NCI-H187 (cell line): ENCODE measurements around the gene RPUSD3.

Experiments
- DNase-seq, 2 experiments: peaks; one replicate each; lab custom pipeline; 2025; lab: John Stamatoyannopoulos, UW

The RPUSD3 gene

GRCh38 chr3:9833078-9833477 lies 10.7 kb downstream of the RPUSD3 start:
- DNase-seq: no peak

DNA sequence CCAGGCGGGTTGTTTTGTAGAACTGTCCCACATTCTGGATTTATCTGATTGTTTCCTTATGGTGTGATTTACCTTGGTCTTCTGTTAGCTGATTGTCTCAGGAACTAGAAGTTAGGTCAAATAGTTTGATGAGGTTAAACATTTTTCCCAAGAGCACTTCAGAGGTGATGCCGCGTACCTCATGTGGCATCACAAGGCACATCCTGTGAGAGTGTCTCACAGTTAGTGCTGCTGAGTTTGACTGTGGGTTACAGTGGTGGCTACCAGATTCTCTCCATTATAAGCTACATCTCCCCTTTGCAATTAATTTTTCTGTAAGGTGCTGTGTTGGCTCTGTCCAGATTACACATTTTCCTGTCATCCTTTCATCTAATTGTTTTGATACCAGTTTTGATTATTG lies 12.6 kb downstream of the RPUSD3 start:
- no peak for DNase-seq

- no peak for DNase-seq
Measured at GRCh38 chr3:9828801-9829755, 14.7 kb downstream of the RPUSD3 start.

GRCh38 chr3:9826815-9827573 lies 16.8 kb downstream of the RPUSD3 start:
- no peak for DNase-seq

DNA sequence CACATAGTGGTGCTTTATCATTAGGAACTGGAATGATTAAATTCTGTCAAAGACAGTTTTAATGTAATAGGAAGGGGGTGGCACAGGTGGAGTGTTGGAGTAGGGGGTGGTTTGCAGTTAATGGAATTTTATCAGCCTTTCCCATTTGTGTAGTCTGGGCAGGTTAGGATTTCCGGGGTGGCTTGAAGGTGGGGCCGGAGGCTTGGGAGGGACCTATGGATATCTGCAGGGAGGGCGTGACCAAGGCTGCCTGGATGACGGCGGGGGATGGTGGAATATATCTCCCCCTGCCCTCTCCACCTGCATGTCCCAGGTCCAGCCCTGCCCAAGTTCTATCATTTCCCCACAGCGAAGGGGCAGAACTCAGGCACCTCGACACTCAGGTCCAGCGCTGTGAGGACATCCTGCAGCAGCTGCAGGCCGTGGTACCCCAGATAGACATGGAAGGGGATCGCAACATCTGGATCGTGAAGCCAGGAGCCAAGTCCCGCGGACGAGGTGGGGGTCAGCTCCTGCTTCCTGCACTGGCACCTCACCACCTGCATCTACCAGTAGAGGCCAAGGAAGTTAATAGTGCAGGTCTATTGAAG lies 18.3 kb downstream of the RPUSD3 start:
- no peak for DNase-seq

DNA sequence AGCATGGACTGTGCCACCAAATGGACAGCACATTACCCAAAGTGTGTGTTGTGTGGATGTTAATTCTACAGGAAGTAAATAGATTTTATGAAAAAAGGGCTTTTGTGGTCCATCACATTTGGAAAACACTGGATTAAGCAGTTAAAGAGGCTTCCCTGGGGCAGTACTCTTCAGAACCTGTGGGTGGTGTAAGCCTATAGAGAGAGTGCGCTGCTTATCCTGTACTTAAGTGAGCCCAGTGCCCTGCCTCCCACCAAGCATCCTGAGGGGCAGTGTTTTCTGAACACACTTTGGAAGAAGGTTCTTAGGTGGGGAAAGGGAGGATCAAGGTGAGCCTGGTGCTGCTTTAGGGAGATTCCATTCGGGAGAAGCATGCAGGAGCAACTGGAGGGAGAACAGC lies 22.9 kb downstream of the RPUSD3 start:
- DNase-seq: no peak

DNA sequence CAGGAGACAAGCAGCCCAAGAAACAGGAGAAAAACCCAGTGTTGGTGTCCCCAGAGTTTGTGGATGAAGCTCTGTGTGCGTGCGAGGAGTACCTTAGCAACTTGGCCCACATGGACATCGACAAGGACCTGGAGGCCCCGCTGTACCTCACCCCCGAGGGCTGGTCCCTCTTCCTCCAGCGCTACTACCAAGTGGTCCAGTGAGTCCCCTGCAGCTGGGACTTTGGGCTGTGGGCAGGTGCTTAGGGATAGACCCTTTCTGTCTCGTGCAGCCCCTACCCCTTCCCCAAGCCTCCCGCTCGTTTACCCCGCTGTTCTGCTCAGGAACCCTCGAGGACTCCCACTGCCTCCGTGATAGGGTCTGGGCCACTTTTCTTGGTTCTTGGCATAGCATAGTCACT lies 23.3 kb downstream of the RPUSD3 start:
- no peak for DNase-seq

DNA sequence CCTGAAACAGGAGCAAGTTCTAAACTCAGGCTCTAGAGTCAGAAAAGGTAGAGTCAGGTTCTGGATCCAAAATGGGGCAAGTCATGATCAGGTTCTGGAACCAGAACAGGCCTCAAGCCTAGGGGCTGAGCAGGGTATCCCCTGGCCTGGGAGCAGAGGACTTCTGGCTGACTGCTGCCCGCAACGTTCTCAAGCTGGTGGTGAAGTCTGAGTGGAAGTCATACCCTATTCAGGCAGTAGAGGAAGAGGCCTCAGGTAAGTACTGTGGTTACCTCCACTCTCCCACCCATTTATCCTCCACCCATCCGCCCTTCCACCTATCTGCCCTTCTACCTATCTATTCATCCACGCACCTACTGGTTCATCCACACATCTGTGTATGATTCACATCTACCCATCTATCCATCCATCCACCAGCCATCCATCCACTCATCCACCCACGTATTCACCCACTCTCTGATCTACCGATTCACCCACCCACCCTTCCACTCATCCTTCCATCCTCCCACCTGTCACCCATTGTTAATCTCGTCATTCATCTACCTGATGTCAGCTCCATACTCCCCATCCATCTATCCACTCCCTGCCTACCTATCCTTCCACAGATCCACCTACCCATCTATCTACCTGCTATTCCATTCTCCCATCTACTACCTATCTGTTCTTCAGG lies 25.0 kb downstream of the RPUSD3 start:
- DNase-seq: no peak

DNA sequence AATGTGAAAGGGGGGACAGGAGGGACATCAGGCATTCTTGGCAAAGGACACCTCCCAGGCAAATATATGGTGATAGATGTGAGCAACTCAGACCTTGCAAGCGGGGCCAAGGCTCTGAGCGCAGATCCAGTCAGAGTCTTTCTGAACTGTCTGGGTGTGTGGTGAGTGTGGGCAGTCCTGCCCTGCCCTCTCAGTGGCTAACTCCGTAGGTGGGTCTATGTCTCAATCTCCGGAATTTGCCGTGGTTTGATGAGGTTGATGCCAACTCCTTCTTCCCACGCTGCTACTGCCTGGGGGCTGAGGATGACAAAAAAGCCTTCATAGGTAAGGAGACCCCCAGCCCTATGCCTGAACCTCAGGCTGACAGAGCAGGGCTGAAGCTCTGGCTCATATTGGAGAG lies 26.4 kb downstream of the RPUSD3 start:
- DNase-seq: no peak

DNA sequence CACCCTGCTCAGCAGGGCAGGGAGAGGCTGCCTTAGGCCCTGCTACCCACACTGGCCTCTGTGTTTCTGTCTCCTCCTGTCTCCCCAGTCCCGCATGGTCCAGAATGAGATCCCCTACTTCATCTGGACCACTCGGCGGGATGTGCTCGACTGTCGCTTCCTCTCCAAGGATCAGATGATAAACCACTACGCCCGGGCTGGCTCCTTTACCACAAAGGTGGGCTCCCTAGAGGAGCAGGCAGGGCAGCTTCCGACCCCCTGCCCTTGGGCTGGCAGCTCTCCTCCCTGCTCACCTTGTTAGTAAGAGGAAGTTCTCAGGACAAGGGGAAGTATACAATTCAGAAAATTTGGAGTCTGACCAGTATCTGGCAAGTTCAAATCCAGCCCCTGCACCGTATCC lies 27.8 kb downstream of the RPUSD3 start:
- DNase-seq: no peak

DNA sequence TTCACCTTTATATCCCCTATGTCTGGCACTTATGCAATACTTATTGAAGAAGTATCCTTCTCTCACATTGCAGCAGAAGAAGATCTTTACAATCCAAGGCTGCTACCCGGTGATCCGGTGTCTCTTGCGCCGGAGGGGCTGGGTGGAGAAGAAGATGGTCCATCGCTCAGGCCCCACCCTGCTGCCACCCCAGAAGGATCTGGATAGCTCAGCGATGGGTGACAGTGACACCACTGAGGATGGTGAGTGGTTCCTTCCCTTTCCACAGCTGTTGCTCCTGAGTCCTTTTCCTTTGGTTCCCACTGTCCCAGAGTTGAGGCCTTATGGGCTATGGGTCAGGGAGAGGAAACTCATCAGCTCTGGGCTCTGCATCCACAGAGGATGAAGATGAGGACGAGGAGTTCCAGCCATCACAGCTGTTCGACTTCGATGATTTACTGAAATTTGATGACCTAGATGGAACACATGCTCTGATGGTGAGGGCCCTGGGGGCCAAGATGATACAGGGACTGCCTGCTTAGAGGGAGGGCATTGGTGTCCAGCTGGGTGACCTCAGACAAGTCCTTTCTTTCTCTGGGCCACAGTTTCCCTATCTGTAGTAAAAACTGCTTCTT lies 30.8 kb downstream of the RPUSD3 start:
- no peak for DNase-seq

GRCh38 chr3:9810846-9811245 lies 33.0 kb downstream of the RPUSD3 start:
- DNase-seq: no peak

- DNase-seq: no peak
Measured at GRCh38 chr3:9810433-9810770, 33.4 kb downstream of the RPUSD3 start.

GRCh38 chr3:9809615-9810432 lies 34.0 kb downstream of the RPUSD3 start, which contains the start of gene TTLL3:
Gene TTLL3, plus strand, starts transcription at chr3:9810262. Its CDS starts 400 bp downstream, at chr3:9810662.
- DNase-seq: no peak

DNA sequence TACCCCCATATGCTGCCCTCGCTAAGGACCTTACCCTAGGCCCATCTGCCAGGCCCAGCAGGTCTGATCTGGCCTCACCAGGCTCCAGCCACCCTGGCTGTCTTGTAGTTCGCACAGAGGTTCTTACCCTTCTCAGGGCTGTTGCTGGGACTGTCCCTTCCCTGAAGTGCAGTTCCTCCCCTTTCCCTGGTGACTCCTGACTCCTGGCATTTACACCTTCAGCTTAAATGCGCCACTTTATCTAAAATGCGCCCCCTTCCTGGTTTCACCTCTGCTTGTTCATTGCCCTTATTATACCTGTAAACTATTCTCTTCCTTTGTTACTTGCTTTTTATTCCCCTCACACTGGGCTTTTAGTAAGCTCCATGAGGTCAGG lies 34.6 kb downstream of the RPUSD3 start:
- DNase-seq: no peak

DNA sequence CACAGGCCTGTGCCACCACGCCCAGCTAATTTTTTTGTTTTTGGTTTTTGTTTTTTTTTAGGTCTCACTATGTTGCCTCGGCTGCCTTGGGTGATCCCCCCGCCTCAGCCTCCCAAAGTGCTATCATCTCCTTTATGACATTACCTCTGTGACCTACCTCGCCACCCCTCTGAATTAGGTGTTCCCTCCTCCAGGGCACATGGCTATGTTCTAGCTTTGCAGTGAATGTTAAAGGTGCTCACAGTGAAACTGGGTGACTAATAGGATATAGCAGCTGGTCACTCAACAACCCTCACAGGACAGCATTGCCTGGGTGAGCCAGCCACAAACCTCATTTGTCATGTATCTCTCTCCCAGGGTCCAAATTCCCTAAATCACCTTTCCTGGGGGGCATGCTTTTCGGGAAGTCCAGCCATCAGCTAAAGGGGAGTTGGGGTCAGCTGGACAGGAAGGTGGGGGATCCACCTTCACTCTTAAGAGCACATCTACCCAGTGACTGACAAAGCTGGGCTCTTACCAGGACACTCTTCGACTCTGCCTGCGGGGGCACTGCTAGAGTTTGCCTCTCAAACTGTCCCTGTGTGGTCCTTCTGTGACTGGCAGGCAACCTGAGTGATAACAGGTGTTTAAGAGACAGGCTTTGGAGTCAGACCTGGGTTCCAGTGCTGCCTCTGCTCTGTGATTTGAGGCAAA lies 35.3 kb downstream of the RPUSD3 start:
- DNase-seq: no peak

GRCh38 chr3:9807981-9808344 lies 35.8 kb downstream of the RPUSD3 start:
- DNase-seq: no peak

DNA sequence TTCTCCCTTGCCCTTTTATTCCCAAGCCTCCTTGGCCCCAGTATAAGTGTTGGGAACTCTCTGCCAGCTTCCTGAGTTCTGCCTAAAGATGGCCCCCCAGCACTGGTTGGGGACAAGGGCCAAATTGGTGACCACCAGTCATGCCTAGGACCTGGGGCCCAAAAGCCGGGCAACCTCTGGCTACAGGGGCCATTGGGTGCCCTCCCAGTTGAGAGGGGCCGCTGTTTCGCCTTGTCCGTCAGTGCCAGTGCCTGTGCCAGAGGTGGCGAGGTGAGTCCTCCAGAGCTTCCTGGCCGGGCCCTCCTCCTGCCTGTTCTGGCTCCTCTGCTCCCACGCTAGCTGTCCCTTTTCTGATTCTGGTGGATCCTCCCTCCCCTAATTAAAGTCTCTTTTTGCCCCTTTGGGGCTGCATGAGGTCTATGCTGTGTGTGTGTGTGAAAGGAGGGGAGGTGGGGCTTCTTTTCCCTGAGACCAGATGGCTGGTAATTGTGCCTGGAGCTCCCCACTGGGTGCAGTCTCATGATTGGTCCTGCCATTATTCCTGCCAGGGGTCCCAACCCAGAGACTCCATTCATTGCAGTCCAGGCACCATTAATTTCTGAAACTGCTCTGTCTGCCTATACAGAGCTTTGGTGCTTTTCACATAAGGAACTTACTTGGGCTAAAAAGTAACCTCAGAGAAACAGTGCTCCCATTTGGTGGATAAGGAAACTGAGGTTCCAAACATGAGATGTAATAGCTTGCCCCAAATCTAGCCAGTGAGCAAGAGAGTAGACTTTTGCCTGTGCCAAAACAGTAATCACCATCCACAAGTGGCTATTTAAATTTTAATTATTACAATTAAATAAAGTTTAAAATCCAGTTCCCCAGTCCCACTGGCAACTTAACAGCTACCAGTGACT lies 36.9 kb downstream of the RPUSD3 start:
- DNase-seq: no peak

DNA sequence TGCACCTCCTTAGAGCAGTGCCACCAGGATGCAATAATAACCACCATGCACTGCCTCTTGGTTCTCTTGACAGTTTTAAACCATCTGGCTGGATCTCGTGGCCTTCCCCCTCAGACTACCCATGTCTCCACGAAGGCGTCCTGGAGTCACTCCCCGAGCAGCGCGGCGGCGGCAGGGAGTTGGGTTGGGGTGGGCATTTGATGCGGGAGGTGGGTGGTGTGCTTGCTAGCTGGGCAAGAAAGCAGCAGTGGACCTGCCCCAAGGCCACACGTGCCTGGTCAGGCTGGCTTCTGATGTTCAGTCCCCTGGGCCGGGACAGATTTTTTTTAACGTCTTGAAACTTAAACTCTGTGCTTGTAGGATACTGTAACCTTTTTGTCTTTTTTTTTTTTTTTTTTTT lies 37.7 kb downstream of the RPUSD3 start:
- DNase-seq: no peak
